22Rv1 (cell line): ENCODE results near the gene TMTC1.

Experiments
- ZFX ChIP-seq: fragments of 450-650 bp; IDR thresholded peaks from 2 replicates; pipeline ENCODE4 v1.6.1; 2017; ENCODE audit warnings: antibody characterized with exemption, borderline replicate concordance
- TF ChIP-seq, protein P1 (sequence below): fragments of 450-650 bp; IDR thresholded peaks from 2 replicates; pipeline ENCODE4 v1.5.1; 2017; ENCODE audit warnings: mild to moderate bottlenecking

- TF ChIP-seq, protein P1, sequence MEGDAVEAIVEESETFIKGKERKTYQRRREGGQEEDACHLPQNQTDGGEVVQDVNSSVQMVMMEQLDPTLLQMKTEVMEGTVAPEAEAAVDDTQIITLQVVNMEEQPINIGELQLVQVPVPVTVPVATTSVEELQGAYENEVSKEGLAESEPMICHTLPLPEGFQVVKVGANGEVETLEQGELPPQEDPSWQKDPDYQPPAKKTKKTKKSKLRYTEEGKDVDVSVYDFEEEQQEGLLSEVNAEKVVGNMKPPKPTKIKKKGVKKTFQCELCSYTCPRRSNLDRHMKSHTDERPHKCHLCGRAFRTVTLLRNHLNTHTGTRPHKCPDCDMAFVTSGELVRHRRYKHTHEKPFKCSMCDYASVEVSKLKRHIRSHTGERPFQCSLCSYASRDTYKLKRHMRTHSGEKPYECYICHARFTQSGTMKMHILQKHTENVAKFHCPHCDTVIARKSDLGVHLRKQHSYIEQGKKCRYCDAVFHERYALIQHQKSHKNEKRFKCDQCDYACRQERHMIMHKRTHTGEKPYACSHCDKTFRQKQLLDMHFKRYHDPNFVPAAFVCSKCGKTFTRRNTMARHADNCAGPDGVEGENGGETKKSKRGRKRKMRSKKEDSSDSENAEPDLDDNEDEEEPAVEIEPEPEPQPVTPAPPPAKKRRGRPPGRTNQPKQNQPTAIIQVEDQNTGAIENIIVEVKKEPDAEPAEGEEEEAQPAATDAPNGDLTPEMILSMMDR, result no peak
- TF ChIP-seq ZFX, result no peak
These were observed 221.5 kb downstream of the TMTC1 start for GRCh38 chr12:29562110-29562804.
